ENCODE results near the gene INSIG1. TPM values are rescaled to one million over a fixed set of nuclear protein-coding genes. Genes with fewer than 3 reads are reported as not detected.

INSIG1 gene
- total RNA-seq, 1 donor = 79.6 TPM

DNA sequence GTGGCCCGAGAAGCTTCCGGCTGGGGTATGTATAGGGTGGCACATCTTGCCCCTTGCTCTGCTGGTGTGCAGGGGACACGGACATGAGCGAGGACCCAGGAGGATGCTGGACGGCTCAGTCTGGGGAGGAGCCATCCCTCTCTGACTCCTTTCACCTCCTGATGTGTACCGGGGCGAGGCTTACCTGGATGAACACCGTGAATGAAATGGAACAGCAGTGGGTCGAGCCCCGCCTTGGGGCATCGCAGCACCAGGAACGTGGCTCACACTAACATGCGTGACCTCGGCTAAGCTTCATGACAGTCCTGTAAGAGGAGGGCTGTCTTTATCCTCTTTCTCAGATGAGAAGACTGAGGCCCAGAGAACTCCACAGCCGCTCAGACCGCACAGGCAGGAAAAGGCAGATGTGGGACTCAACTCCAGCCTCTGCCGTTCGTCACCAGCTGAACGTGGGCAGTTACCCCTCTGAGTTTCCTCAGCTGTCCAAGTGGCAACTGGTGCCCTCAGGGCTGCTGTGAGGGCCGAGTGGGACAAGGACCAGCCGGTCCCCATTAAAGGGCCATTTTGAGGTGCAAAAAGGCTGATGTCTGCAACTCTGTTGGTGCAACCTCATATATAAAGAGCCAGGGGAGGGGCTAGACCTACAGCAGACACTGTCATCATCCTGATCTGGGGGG is 54.5 kb downstream of the INSIG1 start:
- DNase-seq (ENCODE audit: low read depth) = no peak
- TF ChIP-seq CTCF (IDR thresholded peaks at IDR 0.05; ENCODE audit: insufficient read depth, low read length) = no peak
- H3K4me3 ChIP-seq (ENCODE audit: low read depth, low read length) = no peak overlapping the region

DNA sequence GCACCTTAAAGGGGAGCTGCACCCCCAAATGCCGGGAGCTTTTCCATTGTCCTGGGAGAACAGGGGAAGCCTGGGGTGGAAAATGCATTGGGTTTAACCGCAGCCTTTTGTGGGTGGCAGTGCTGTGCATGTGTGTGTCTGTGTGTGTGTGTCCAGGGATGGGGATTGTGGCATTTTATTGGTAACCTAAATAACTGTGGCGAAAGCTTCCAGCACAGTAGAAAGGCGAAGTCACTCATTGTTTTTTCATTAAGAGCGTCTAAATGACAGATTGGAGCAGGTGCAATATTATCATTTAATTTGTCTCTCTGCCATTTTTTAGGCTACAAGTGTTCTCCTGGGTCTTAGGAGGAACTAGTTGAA is 55.1 kb downstream of the INSIG1 start:
- no peak overlapping the region for H3K4me3 ChIP-seq (ENCODE audit: low read depth, low read length)
- no peak for TF ChIP-seq CTCF (IDR thresholded peaks at IDR 0.05; ENCODE audit: insufficient read depth, low read length)
- no peak for DNase-seq (ENCODE audit: low read depth)

DNA sequence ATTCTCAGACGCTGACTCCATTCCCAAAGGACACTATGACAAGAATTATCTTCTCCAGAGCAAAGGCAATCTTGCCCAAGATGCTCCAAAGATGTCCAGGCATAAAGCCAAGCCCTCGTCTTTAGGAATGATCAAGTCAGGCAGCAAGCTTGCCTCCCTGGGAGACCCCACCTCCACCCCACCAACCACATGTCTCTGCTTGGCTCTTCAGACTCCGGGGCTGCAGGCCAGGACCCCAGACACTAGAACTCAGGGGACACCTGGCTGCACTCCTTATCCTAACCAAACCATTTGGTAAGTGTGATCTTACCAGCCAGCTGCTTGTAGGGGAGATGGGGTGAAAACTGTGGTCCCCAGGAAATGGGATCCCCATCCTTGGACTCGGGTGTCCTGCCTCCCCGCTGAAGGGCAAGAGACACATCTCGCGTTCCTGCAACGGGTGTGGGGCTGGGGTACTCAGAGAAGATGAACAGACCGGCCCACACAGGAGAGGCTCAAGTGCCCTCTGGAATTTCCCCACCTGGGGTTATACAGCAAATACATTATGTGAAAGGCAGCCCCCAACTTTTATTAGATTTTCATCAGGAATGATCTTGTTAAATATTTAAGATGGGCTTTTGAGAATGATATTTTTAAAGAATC is 55.7 kb downstream of the INSIG1 start:
- no peak for TF ChIP-seq CTCF (IDR thresholded peaks at IDR 0.05; ENCODE audit: insufficient read depth, low read length)
- H3K4me3 ChIP-seq (ENCODE audit: low read depth, low read length) = no peak overlapping the region
- DNase-seq (ENCODE audit: low read depth) = no peak

DNA sequence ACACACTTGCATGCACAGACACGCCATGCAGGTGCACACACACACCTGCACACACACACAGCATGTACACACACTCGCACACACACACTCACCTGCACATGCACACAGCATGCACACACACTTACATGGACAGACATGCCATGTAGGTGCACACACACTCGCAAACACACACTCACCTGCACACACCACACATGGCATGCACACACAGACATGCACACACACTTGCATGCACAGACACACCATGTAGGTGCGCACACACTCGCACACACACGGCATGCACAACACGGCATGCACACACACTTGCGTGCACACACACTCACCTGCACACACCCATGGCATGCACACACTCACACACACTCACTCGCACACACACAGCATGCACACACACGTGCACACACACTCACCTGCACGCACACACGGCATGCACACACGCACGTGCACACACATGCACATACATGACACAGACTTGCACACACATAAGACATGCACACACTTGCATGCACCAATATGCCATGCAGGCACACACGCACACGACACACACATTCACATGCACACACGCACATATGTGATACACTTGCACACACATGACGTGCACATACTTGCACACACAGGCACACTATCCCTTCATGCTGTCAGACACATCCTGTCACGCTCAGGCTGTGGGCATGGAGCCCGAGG is 56.8 kb downstream of the INSIG1 start:
- no peak for DNase-seq (ENCODE audit: low read depth)
- TF ChIP-seq CTCF (IDR thresholded peaks at IDR 0.05; ENCODE audit: insufficient read depth, low read length) = no peak
- H3K4me3 ChIP-seq (ENCODE audit: low read depth, low read length) = no peak overlapping the region

GRCh38 chr7:155355176-155355575 is 57.5 kb downstream of the INSIG1 start:
- DNase-seq (ENCODE audit: low read depth) = no peak
- TF ChIP-seq CTCF (IDR thresholded peaks at IDR 0.05; ENCODE audit: insufficient read depth, low read length) = no peak
- no peak overlapping the region for H3K4me3 ChIP-seq (ENCODE audit: low read depth, low read length)

DNA sequence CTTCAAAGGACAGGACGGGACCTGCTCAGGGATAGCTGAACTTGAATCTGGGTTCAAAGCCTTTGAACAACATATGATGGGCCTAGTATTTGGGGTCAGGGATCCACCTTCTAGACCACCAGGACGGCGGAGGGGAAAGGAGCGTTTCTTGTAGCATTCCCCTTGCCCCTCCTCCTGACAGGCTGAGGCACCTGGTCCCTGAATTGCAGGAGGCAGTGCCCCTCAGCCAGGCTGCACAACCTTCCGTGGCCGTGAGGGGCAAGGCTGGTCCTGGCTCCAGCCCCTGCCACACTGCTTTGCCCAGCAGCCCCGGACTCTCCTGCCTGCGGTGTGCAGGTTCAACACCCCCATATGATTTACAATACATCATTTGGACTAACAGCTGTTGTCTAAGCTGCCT is 58.1 kb downstream of the INSIG1 start:
- TF ChIP-seq CTCF (IDR thresholded peaks at IDR 0.05; ENCODE audit: insufficient read depth, low read length) = no peak
- DNase-seq (ENCODE audit: low read depth) = no peak
- H3K4me3 ChIP-seq (ENCODE audit: low read depth, low read length) = no peak overlapping the region
